ENCODE data around the gene POLR2M. TPM values are rescaled to one million over a fixed set of nuclear protein-coding genes. Genes with fewer than 3 reads are reported as not detected.

Gene POLR2M
- total and polyA plus RNA-seq, 2 experiments from 2014 or later = 19.6 to 46.3 TPM

- Mint-ChIP-seq H3K36me3 (ENCODE audit: low read depth) (no peaks in the 10 kb centered on the region), H3K9me3 (no peaks in the 10 kb centered on the region), H3K27me3 (ENCODE audit: insufficient read depth, low read depth, poor library complexity) (peaks cover 2% of the 10 kb centered on the region), H3K27ac (no peak overlapping the region), H3K4me3 (no peak overlapping the region), H3K4me1 (no peaks in the 10 kb centered on the region)
- Histone ChIP-seq H4K20me1 (replicated peaks; ENCODE audit: insufficient read depth) (no peaks in the 10 kb centered on the region), H3F3A (replicated peaks; ENCODE audit: low read depth) (no peaks in the 10 kb centered on the region), H3K27ac (ENCODE audit: low read depth) (no peak overlapping the region), H3K4me1 (ENCODE audit: insufficient read depth) (no peaks in the 10 kb centered on the region), H3K36me3 (ENCODE audit: insufficient read depth) (no peaks in the 10 kb centered on the region), H3K4me2 (no peak overlapping the region), H3K9me2 (ENCODE audit: insufficient read depth) (no peaks in the 10 kb centered on the region), H2AFZ (no peak overlapping the region), H3K79me2 (replicated peaks; ENCODE audit: insufficient read depth) (no peaks in the 10 kb centered on the region), H3K27me3 (ENCODE audit: insufficient read depth) (no peaks in the 10 kb centered on the region), H3K4me3 (no peak overlapping the region)
- TF ChIP-seq REST (IDR thresholded peaks at IDR 0.05; ENCODE audit: unreplicated experiment) (no peak), ZNF462 (CRISPR knock-in tag; IDR thresholded peaks at IDR 0.05) (no peak), CREB1 (CRISPR knock-in tag; IDR thresholded peaks at IDR 0.05; ENCODE audit: low read depth) (no peak), EZH2phosphoT487 (IDR thresholded peaks at IDR 0.05; ENCODE audit: unreplicated experiment) (no peak), JUNB (IDR thresholded peaks at IDR 0.05; ENCODE audit: unreplicated experiment) (no peak), POLR2AphosphoS5 (IDR thresholded peaks at IDR 0.05; ENCODE audit: low read depth) (no peak), ZNF331 (CRISPR knock-in tag; IDR thresholded peaks at IDR 0.05; ENCODE audit: low read depth) (no peak), CTCF (conservative IDR thresholded peaks at IDR 0.05; ENCODE audit: low read depth in 2 of 2) (no peak), ZNF114 (CRISPR knock-in tag; IDR thresholded peaks at IDR 0.05) (no peak), ETS1 (IDR thresholded peaks at IDR 0.05) (no peak), NANOG (IDR thresholded peaks at IDR 0.05; ENCODE audit: borderline replicate concordance) (no peak)
- DNase-seq (ENCODE audit: low spot score) = no peak
- ATAC-seq = no peak
Observed at GRCh38 chr15:57668016-57668415, 38.5 kb upstream of the POLR2M start.
